H1 (cell line): ENCODE measurements around the gene FGF11.

Experiments
- CTCF ChIP-seq, 3 experiments: IDR thresholded peaks; 1 replicate in 2 of 3; 2 replicates in 1 of 3; pipeline versions ENCODE4 v1.5.1 to v1.6.1; 2011; ENCODE audit warnings: low read length in 3 of 3, mild to moderate bottlenecking in 3 of 3, inconsistent platforms in 2 of 3, low read depth in 1 of 3, moderate library complexity in 1 of 3; ENCODE audit not compliant: insufficient read depth in 1 of 3; ENCODE audit errors: control extremely low read depth in 1 of 3
- EZH2 ChIP-seq: fragments of 200-600 bp; sonication (generic); IDR thresholded peaks from 2 replicates; pipeline ENCODE4 v1.7.1; 2012; ENCODE audit warnings: low read depth, mild to moderate bottlenecking, moderate library complexity, low read length, inconsistent platforms; ENCODE audit not compliant: severe bottlenecking
- POLR2AphosphoS5 ChIP-seq: IDR thresholded peaks from 2 replicates; pipeline ENCODE4 v1.6.1; 2011; ENCODE audit warnings: low read depth, low read length
- SP1 ChIP-seq: IDR thresholded peaks from 2 replicates; pipeline ENCODE4 v1.6.1; 2011; ENCODE audit warnings: low read depth, low read length

GRCh38 chr17:7439462-7440112, at the start of gene FGF11:
- TF ChIP-seq EZH2 = no peak
- no peak for TF ChIP-seq SP1
- TF ChIP-seq POLR2AphosphoS5 = no peak
- TF ChIP-seq CTCF (IDR thresholded peaks at IDR 0.05; ENCODE audit: control extremely low read depth in 1 of 3, insufficient read depth in 1 of 3, low read depth in 1 of 3, low read length in 3 of 3) = no peak
